Measurements from ENCODE around the gene PC.
"Not testable (repeated sequence)": the region's sequence is repeated elsewhere in the genome, so short reads cannot be mapped to it uniquely, and the experiment has no call there.

Gene PC

DNA sequence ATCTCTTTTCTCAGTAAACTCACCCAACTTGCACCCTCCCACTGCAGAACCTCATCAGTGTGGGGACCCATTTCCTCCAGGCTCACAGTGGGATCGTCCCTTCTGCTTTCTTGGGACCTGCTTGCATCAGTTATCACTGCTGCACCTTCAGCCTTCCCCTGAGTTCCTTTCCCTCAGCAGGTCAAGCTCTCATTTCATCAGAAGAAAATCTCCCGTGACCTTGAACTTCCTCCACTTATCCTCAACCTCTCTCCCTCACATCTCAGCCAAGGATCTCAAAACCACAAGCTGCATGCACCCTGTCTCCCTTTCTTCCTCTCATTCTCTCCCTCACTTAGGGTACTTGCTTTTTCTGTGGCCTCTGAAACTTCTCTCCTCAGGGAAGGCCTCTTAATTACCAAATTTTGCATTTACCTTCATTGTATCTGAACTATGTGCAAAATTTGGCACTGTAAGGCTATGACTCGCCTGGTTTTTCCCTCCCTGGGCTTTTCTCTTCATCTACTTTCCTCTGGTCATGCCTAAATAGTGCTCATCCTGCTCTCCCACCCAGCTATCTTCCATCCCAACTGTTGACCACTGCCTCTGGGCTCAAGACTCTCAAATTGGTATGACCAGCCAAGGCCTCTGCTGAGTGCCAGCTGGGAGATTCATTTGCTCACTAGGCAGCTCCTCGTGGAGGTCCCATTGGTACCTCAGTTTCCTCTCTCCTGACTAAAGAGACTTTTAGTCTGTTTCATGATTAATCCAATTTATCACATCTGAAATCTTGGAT lies 117.7 kb downstream of the PC start:
- no peak for DNase-seq (ENCODE audit: low read depth)

DNA sequence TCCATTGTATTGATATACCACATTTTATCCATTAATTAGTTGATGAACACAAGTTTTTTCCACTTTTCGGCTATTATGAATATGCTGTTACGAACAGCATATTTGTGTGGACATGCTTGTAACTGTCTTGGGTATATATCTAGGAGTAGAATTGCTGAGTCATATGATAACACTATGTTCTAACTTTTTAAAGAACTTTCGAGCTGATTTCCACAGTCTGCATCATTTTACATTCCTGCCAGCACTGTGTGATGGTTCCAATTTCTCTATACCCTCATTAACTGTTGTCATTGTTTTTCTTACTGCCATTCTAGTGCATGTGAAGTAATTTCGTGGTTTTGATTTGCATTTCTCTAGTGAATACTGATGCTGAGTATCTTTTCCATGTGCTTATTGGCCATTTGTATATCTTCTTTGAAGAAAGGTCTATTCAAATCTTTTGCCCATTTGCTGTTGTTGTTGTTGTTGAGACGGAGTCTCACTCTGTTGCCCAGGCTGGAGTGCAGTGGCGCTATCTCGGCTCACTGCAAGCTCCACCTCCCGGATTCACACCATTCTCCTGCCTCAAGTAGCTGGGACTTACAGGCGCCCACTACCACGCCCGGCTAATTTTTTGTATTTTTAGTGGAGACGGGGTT lies 122.3 kb downstream of the PC start:
- DNase-seq (ENCODE audit: low read depth), result peak; percentile 71

GRCh38 chr11:66834943-66835342 lies 123.2 kb downstream of the PC start:
- no peak for DNase-seq (ENCODE audit: low read depth)

DNA sequence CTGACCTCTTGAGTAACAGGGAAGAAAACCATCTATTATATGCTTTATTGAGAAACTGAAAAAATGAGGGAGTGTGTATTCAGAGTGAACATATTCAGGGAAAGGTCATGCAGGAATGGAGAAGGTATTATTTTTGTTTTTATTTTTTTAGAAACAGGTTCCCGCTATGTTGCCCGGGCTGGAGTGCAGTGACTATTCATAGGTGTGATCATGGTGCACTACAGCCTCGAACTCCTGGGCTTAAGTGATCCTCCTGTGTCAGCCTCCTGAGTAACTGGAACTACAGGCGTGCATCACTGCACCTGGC lies 123.7 kb downstream of the PC start:
- DNase-seq (ENCODE audit: low read depth), result no peak

- DNase-seq (ENCODE audit: low read depth), result not testable (repeated sequence)
Measured at GRCh38 chr11:66824573-66824972, 133.6 kb downstream of the PC start.

DNA sequence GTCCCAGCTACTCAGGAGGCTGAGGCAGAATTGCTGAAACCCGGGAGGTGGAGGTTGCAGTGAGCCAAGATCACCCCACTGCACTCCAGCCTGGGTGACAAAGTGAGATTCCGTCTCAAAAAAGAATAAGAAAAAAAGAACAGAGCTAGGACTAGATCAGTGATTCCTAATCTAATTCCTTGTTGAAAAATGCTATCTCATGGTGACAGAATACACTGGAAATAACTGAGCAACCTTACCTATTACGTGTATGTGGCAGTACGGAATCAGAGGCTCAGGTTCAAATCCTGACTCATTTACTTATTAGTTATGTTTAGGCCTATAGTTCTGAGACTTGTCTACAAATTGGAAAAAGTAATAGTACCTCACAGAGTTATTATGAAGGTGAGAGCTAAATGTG lies 134.5 kb downstream of the PC start:
- no peak for DNase-seq (ENCODE audit: low read depth)

- no peak for DNase-seq (ENCODE audit: low read depth)
Measured at GRCh38 chr11:66820901-66821300, 137.3 kb downstream of the PC start.

- DNase-seq (ENCODE audit: low read depth), result no peak
Measured at GRCh38 chr11:66820381-66820780, 137.8 kb downstream of the PC start.

DNA sequence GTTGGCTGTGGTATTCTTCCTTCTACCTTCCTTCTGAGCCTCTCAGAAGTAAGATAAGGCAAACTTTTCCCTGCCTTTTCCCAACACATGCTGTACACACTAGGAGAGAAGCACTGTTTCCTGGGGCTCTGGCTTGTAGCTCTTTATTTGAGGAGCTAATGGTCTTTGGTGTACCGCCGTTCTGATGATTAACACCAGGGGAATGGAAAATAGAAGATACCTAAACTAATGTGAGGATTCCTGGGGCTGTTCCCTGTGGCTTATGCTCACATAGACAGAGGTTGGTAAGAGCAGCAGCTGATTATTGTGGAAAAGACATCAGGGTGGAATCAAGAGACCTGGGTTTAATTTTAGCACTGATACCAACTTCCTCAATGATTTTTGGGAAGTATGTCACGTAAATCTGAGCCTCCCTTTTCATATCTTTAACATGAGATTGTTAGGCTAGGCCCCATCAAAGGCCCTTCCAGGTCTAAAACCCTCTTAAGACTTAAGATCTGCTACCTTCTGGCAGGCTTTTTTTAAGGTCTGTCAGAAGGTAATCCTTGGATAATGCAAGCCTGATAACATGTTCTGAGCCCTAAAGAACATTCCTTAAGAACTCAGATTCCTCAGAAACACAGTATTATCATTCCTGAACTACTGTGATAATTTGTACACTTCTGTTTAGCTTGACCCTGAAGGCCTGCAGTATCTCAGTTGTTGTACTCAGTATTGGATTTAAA lies 139.8 kb downstream of the PC start:
- DNase-seq (ENCODE audit: low read depth), result no peak

DNA sequence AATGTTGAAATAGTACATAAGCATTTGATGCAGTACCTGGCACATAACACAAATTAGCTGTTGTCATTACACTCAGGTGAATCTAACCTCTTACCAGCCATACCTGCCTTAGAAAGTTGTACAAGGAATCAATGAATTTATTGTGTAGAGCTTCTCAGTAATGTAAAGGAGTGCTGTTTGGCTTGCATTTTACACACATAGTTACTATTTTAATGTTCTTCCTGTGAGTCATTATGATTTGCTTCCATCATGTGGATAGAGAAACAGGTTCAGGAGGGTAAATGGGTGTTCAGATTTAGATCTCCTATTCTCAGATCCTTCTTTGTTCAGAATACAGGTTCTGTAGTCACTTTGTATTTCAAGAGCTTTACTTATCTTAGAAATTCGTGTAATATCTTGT lies 142.5 kb downstream of the PC start:
- DNase-seq (ENCODE audit: low read depth), result no peak

- no peak for DNase-seq (ENCODE audit: low read depth)
Measured at GRCh38 chr11:66814678-66815077, 143.5 kb downstream of the PC start.

DNA sequence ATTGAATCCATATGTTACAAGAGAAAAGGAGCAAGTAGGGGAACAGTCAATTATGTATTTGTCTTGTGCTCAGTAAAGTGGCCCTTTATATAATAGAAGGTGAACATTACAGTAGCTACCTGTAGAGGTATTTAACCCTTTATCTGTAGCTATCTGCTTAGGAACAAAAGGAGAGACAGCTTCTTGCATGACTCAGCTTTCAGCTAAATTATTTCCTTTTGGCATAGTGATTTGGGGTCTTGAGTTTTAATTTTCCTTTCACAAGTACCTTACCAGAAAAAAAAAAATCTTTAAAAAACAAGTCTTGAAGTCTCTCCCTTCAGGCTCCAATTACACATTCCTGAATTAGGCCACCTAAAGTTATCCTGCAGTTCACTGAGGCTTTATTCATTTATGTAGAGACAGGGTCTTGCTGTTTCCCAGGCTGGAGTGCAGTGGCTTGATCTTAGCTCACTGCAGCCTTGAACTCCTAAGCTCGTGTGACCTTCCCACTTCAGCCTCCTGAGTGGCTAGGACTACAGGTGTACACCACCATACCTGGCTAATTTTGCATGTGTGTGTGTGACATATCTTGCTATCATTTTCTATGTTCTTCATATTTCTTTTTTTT lies 147.5 kb downstream of the PC start:
- no peak for DNase-seq (ENCODE audit: low read depth)

GRCh38 chr11:66809592-66809991 lies 148.6 kb downstream of the PC start:
- no peak for DNase-seq (ENCODE audit: low read depth)

- no peak for DNase-seq (ENCODE audit: low read depth)
Measured at GRCh38 chr11:66800720-66801428, 157.3 kb downstream of the PC start.

DNA sequence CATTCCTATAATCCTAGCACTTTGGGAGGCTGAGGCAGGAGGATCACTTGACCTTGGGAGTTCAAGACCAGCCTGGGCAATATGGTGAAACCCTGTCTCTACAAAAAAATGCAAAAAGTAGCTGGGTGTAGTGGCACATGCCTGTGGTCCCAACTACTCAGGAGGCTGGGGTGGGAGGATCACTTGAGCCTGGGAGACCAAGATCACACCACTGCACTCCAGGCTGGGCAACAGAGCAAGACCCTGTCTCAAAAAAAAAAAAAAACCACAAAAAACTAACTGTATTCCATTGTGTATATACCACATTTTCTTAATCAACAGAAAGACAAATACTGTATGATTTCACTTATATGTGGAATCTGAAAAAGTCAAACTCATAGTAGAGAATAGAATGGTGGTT lies 158.4 kb downstream of the PC start:
- not testable (repeated sequence) for DNase-seq (ENCODE audit: low read depth)

Data from fibroblast of the conjunctiva (primary cell).